Stimulated activated CD4-positive, alpha-beta T cell treated with anti-CD3 and anti-CD28 coated beads, Interleukin-2, amount 100 ng/mL, for 24 hours (primary cell): ENCODE data around the gene KRTAP10-9.
A peak's percentile ranks its signal among the peaks of the same experiment; 100 is the strongest.
"Not testable (repeated sequence)": the region's sequence is repeated elsewhere in the genome, so short reads cannot be mapped to it uniquely, and the experiment has no call there.

ENCODE experiments used
- DNase-seq, 2 donors: peaks; one replicate each; pipeline ENCODE4 v3.0.0-alpha.2; 2020

KRTAP10-9 gene

GRCh38 chr21:44615911-44616590 lies 10.8 kb upstream of the KRTAP10-9 start:
- no peak for DNase-seq

- no peak for DNase-seq
Observed at GRCh38 chr21:44616591-44616926, 10.3 kb upstream of the KRTAP10-9 start.

- no peak for DNase-seq
Observed at GRCh38 chr21:44617071-44617501, 9.8 kb upstream of the KRTAP10-9 start.

- no peak for DNase-seq
Observed at GRCh38 chr21:44618504-44618903, 8.4 kb upstream of the KRTAP10-9 start.

- peak; percentile 28 to 57 for DNase-seq
Observed at GRCh38 chr21:44618909-44619308, 8.0 kb upstream of the KRTAP10-9 start.

- no peak for DNase-seq
Observed at GRCh38 chr21:44619886-44620285, 7.0 kb upstream of the KRTAP10-9 start.

- no peak for DNase-seq
Observed at GRCh38 chr21:44623575-44623974, 3.3 kb upstream of the KRTAP10-9 start.

- DNase-seq = no peak
Observed at GRCh38 chr21:44625756-44626155, 1.1 kb upstream of the KRTAP10-9 start.

- no peak for DNase-seq
Observed at GRCh38 chr21:44626262-44626661, 631 bp upstream of the KRTAP10-9 start.

GRCh38 chr21:44627181-44627822 lies 409 bp downstream of the KRTAP10-9 start:
- DNase-seq = not testable (repeated sequence)

- not testable (repeated sequence) for DNase-seq
Observed at GRCh38 chr21:44627831-44628233, 939 bp downstream of the KRTAP10-9 start.

- no peak for DNase-seq
Observed at GRCh38 chr21:44628707-44629391, 2.0 kb downstream of the KRTAP10-9 start.

GRCh38 chr21:44630440-44630839 lies 3.5 kb downstream of the KRTAP10-9 start:
- no peak for DNase-seq

GRCh38 chr21:44632067-44632466 lies 5.2 kb downstream of the KRTAP10-9 start:
- no peak for DNase-seq

- DNase-seq = no peak
Observed at GRCh38 chr21:44636209-44637017, 9.5 kb downstream of the KRTAP10-9 start.

- DNase-seq = no peak
Observed at GRCh38 chr21:44637018-44637850, 10.3 kb downstream of the KRTAP10-9 start, which contains the start of gene KRTAP10-10. Gene KRTAP10-10, plus strand, starts transcription at chr21:44637356. Its CDS starts 62 bp downstream, at chr21:44637418.

GRCh38 chr21:44637851-44638348 lies 11.0 kb downstream of the KRTAP10-9 start:
- not testable (repeated sequence) for DNase-seq

- not testable (repeated sequence) for DNase-seq
Observed at GRCh38 chr21:44638506-44639330, 11.8 kb downstream of the KRTAP10-9 start.

GRCh38 chr21:44639331-44639655 lies 12.4 kb downstream of the KRTAP10-9 start:
- no peak for DNase-seq

GRCh38 chr21:44640761-44641160 lies 13.9 kb downstream of the KRTAP10-9 start:
- DNase-seq = no peak

- DNase-seq = no peak
Observed at GRCh38 chr21:44643741-44644310, 16.9 kb downstream of the KRTAP10-9 start.
